Amniotic stem cell (primary cell): ENCODE data around the gene TOM1L1.

Experiments used
- DNase-seq: peaks from one replicate; lab custom pipeline; 2025; lab: John Stamatoyannopoulos, UW

Gene TOM1L1

DNA sequence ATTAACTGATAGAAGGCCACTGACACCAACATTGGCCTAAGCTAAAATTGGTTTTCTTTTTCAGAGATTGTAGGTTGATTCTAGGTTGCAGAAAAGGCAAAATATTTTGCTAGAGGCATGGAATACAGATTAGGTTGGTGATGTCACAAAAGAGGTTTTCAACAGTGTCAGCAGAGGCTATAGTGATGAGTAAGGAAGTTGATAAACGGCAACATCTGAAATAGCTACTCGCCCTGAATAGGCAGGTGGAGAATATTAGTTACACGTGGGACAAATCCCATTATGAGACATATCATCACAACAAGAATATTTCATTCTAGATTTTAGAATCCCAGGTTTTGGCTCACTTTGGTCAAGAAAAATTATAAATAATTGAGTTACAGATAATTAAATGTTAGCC lies 1.5 kb upstream of the TOM1L1 start:
- no peak for DNase-seq

- DNase-seq, result no peak
These were observed 763 bp upstream of the TOM1L1 start for GRCh38 chr17:54899721-54900456.

GRCh38 chr17:54901230-54901822 lies 674 bp downstream of the TOM1L1 start:
- no peak for DNase-seq

- DNase-seq, result no peak
These were observed 1.4 kb downstream of the TOM1L1 start for GRCh38 chr17:54902017-54902416.

DNA sequence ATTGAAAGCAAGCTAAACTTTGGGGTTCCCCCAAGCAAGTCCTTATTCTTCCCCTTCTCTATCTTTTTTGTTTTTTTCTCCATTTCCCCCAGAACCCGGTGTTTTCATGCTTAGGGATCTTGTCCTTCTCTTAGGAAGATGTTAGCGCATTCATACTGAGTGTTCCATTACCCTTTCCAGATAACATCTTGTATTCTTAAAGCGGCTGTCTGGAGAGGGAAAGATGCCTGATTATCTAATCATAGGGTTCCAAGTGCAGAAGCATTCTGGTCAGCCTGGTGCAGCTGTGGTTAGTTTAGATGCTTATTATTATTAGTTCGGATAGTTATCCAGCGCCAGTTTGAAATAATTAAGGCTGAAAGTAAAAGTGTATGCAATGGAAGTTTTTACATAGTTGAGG lies 2.0 kb downstream of the TOM1L1 start:
- no peak for DNase-seq

- DNase-seq, result no peak
These were observed 2.7 kb downstream of the TOM1L1 start for GRCh38 chr17:54903375-54903774.

- DNase-seq, result no peak
These were observed 6.0 kb downstream of the TOM1L1 start for GRCh38 chr17:54906683-54907082.

- DNase-seq, result no peak
These were observed 6.7 kb downstream of the TOM1L1 start for GRCh38 chr17:54907376-54907775.

GRCh38 chr17:54909766-54910165 lies 9.1 kb downstream of the TOM1L1 start:
- DNase-seq, result no peak

DNA sequence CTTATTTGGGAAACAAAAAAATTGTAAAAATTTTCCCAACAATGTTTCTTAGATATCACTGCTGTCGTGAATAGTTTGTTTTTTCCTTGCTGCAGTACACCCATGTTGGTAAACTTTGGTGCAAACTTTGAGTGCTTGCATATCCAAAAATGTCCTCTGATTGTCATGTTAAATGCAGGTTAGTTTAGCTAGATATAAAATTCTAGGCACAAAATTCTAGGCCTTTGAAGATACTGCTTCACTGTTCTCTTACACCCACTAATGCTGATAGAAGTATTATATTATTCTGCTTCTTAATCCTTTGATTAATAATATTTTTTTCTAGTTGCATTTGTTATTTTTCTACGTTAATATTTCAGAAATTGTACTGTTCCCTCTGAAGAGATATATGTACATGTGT lies 16.1 kb downstream of the TOM1L1 start:
- no peak for DNase-seq

DNA sequence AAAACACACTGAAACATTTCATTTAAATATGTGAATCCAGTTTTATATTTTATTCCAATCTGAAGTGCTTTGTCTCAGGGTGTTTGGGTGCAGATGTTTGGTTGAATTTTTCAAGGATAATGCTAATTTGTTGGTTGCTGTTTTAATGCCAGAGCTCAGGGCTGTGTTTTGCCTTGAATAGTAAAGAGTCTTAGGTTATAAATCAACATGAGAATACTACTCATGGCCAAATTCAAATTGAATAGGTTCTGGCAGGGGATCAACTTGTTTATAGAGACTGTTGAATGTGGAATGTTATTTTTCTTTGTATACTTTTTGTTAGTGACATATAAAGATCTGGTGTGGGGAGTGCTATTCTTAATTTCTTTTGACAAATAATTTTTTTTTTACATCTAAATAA lies 18.8 kb downstream of the TOM1L1 start:
- no peak for DNase-seq

- DNase-seq, result no peak
These were observed 20.2 kb downstream of the TOM1L1 start for GRCh38 chr17:54920819-54921218.

GRCh38 chr17:54924405-54924804 lies 23.8 kb downstream of the TOM1L1 start:
- DNase-seq, result no peak

- no peak for DNase-seq
These were observed 26.9 kb downstream of the TOM1L1 start for GRCh38 chr17:54927525-54927924.

DNA sequence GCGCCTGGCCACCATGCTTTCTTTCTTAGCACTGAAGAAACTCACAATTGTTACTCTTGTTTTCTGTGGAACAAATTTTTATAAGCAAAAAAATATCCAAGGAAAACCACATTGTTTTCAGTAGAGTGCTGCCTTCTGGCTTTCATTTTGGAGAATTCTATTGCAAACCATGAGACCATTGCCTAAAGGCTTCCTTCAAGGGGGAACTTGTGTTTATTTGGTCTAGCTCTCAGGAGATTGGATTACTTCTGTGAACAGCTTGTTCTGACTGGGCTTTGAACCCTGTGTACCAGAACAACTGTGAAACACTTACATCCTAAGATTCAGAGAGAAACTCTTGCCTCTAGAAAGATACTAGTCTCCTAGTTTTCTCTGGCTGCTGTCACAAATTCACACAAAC lies 32.1 kb downstream of the TOM1L1 start:
- no peak for DNase-seq

DNA sequence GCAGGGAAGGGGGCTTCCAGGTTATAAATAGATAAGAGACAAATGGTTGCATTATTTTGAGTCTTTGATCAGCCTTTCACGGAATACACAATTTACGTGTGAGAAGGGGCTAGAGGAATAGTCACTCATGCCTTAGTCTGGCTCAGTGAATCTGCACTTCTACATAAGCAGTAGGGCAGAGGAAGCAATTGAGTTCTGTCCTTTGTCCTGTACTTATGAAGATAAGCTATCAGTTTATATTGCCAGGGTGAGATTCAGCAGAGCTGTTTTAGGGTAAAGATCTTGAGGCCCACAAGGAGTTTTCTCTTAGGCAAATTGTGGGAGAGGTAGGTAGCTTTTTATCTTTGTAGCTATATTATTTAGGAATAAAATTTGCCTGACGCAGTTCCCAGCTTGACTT lies 33.3 kb downstream of the TOM1L1 start:
- no peak for DNase-seq

GRCh38 chr17:54935471-54935870 lies 34.8 kb downstream of the TOM1L1 start:
- DNase-seq, result no peak

- DNase-seq, result no peak
These were observed 36.4 kb downstream of the TOM1L1 start for GRCh38 chr17:54937018-54937417.

GRCh38 chr17:54937426-54937825 lies 36.8 kb downstream of the TOM1L1 start:
- no peak for DNase-seq

DNA sequence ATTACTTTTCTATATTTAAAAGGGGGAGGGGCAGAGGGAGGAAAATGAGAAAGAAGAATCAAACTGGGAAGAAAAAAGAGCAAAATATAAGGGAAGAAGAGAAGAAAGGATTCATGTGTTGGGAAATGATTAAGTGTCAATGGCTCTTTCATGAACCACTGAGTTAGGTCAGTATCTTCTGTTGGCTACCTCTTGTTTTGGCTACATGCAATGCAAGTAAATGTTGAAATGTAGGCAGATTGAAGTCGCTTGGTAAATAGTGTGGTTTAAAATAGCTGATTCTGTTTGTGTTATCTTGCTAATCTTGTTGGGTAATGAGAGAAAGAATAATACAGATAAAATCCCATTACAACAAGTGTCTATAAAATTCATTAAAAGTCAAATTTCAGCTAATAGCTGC lies 40.6 kb downstream of the TOM1L1 start:
- DNase-seq, result no peak

GRCh38 chr17:54944796-54945195 lies 44.1 kb downstream of the TOM1L1 start:
- DNase-seq, result no peak

DNA sequence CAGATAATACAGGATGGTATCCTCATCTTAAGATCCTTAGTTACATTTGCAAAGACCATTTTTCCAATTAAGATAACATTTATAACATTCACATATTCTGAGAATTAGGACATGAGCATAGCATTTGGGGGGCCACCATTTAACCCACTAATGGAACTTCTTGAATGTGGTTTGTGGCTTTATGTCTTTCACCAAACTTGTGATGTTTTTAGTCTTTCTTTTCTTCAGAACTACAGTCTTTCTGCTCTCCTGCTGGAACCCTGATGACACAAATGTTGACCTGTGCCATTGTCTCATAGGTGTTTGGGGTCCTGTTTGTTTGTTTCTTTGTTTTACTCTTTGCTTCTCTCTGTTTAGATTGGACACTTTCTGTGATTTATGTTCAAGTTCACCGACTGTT lies 44.6 kb downstream of the TOM1L1 start:
- DNase-seq, result no peak

GRCh38 chr17:54945671-54946070 lies 45.0 kb downstream of the TOM1L1 start:
- DNase-seq, result no peak

DNA sequence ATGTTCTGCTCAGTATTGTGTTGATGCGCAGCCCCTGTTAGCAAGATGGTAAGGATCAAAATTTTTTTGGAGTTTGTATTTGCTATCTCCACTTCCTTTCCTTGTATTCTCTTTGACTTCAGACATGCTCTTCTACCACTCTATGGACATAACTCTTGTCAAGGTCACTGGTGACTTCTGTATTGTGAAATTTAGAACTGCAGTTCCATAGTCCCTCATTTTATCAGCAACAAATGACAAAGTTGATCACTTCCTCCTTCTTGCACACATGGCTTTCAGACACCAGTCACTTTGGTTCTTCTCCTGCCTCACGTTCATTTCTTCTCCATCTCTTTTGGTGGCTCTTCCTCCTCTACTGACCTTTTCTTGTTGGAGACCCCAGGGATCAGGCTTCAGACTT lies 46.7 kb downstream of the TOM1L1 start:
- no peak for DNase-seq
